GM15510 (cell line): ENCODE measurements around the gene FCRL5.

Experiments
- POLR2A ChIP-seq: IDR thresholded peaks from 3 replicates; pipeline ENCODE4 v1.6.1; 2011; ENCODE audit warnings: borderline replicate concordance; ENCODE audit not compliant: insufficient read length; ENCODE audit errors: extremely low read depth

FCRL5 gene

DNA sequence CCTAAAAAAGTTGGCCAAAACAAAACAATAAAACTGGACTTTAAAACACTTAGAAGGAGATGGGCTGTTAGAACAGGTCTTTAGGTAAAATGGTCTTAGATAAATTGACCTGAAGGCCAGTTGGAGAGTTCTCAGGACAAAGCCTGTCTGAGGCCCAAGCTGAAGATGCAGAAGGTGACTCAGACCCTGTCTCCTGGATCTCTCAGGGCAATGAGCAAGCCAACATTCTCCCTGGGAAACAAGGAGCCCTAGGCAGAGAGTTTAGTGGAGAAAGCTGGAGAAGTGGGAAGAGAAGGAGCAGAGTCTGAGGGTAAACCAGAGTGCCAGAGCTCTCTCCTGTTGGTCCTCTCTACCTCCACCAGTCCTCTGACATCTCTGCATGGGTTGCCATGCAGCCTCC lies 70.1 kb downstream of the FCRL5 start:
- no peak for TF ChIP-seq POLR2A

DNA sequence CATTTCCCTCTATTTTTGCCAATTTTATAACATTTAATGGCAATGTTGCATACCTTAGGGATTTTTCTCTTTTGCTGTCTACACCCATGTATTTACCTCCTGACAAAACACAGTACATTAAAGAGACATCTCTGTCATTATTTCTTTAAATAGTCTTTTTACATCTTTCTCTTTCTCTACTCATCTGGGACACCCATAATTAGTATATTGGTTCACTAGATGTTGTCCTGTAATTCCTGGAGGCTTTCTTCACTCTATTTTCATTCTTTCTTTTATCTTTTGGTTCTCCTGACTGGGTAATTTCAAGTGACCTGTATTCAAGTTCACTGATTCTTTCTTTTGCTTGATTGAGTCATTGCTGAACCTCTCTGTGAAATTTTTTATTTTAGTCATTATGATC lies 74.3 kb downstream of the FCRL5 start:
- TF ChIP-seq POLR2A: no peak

DNA sequence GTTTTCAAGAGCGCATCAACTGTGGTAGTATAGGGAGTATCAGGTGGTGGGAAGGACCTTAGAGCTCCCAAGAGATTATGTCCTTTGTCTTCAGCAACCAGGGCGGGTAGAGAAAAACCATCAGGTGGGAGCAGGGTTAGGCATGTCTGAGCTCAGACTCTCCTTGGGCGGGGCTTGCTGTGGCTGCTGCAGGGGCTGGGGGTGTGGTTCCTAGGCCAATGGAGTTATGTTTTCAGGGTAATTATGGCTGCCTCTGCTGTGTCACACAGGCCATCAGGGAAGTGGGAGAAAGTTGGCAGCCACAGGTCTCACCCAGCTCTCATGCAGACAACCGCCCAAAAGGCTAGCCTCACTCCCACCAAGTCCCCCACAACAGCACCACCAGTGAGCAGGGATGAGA lies 74.9 kb downstream of the FCRL5 start:
- no peak for TF ChIP-seq POLR2A

DNA sequence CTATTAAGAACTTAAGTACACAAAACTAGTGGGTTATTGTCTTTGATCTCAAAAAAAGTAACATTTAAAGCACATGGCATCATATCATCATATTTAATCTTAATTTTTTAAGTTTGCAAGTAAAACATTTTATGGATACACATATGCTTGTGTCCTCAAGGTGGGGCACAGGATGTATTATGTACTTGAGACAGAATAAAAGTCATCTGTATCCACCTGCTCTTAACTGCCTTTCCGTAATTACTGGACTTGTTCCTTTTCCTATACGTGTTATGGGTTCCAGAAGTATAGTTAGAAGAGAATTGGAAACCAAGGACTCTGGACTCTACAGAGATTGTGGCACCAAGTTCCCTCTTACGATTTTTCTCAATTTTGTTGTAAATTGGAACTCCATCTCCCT lies 79.4 kb downstream of the FCRL5 start:
- TF ChIP-seq POLR2A: no peak

DNA sequence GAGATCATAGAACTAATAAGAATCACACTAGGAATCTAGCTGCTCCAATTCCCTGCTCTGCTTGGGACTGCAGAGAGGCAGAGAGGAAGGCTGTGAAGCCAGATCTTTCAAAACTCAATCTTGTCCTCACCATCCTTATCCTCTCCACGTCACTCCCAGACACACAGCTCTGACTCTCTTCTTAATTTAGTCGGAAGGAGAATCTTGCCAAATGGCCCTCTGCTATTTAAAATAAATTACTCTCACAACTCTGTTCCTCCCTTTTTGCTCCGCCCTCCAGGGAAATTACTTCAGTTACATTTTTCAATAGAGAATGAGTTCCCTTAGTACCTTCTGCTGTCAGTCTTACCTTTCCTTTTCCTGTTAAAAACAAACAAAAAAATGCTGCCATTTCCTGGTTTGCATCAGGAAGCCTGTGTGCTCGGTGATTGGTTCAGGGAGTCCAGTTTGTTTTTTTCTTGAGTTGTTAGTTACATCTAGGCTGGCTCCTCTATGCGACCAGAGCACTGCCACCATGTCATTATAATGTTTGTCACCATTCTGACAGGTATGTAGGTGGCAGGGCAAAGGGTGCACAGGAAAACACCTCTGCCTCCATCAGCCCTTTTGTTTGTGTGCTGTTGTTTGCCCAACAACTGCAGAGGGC lies 80.1 kb downstream of the FCRL5 start:
- no peak for TF ChIP-seq POLR2A

DNA sequence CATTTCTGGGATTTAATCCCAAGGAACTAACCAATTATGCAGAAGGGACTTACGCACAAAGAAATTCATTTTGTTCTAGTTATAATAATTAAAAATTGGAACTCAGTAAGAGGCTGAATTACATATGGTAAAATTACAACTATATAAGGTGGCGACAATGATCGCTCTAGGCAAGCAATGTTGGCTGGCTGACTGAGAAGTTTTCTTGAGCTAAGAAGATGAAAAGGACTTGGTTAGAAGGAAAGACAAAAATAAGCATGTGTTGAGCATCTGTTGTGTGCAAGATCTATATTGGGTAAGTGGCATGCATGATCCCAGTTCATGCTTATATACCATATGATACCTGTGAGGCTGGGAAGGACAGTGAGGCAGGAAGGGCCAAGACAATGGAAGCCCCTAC lies 80.8 kb downstream of the FCRL5 start:
- TF ChIP-seq POLR2A: no peak

DNA sequence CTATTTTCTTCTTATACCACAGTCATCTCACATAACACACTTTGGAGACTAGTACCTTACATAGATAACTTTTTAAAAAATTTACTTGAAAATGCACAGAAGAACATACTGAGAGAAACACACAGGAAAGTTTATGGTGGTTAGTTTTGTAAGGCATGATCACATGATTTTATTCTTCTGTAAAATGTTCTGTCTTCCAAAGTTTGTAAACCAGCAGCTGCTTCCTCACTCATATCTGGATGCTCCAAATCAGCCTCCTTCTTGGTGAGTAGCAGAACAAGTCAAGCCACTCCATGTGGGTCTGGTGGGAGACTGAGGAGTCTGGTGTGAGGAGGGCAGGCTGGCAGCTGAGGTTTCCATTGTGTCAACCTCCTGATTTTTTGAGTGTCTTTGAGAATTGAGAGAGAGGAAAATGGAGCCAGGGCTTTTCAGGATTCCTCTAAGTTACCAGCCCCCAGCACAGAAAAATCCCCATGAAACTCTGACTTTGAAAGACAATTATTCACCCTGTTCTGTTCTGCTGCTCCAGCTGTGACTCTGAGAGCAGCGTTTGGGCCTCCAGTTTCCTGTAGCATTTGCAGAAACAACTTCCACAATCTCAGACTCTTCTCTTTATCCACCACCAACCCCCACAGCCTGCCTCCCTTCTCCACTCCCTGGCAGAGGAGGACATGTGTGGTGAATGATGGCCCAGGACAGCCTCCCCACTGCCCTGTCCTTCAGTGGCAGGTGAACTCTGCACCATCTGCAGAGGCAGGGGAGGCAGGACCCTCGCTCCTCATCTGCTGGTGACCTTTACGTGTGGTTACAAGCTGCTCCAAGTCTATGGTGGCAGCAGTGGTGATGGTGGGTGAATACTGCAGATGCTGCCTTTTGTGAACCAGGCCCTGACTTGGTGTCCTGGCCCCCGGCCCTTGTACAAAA lies 82.3 kb downstream of the FCRL5 start:
- no peak for TF ChIP-seq POLR2A

DNA sequence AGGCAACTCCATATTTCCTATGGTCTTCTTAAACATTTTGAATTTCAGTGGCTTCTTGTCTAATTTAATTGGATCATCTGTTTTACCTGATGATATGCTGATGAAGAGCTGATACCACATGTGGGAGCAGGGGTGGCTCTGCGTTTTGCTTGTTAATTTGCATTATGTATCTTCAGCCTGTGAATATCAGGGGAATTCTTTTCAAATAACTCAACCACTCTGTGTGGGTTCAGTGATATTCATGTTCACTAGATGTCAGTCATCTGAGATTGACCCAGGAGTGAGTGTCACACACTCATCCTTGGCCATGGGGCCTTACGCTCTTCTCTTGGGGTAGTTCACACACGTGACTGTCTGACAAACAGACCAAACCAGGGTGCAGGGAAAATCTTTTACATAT lies 83.0 kb downstream of the FCRL5 start:
- no peak for TF ChIP-seq POLR2A

DNA sequence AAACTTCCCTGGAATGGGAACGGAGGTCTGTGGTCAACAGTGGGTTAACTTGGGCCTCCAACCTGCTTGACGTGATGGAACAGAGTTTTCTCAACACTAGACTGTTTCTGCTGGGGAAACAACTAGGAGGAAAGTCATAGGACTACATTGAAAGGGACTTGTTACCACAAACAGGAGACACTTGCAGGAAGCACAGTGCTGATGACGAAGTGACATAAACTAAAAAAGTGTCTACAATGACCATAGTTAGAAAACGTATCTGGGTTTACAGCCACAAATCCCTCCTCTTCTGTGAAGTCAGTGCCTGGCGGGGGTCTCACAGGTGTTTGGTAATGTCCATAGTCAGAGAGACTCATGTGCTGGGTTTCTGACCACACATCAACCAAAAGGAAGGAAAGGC lies 86.3 kb downstream of the FCRL5 start:
- no peak for TF ChIP-seq POLR2A
